ENCODE measurements around the gene SELE. TPM values are rescaled to one million over a fixed set of nuclear protein-coding genes. Genes with fewer than 3 reads are reported as not detected.
"Not testable (repeated sequence)": the region's sequence is repeated elsewhere in the genome, so short reads cannot be mapped to it uniquely, and the experiment has no call there.

The SELE gene
- polyA plus RNA-seq, 1 donor, result 1.3 TPM

GRCh38 chr1:169723763-169724162 lies 10.1 kb downstream of the SELE start:
- no peak for DNase-seq

GRCh38 chr1:169722779-169723178 lies 11.1 kb downstream of the SELE start:
- DNase-seq, result no peak

DNA sequence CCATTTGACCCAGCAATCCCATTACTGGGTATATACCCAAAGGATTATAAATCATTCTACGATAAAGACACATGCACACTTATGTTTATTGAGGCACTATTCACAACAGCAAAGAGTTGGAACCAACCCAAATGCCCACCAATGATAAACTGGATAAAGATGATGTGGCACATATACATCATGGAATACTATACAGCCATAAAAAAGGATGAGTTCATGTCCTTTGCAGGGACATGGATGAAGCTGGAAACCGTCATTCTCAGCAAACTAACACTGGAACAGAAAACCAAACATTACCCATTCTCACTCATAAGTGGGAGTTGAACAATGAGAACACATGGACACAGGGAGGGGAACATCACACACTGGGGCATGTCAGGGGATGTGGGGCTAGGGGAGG lies 18.8 kb downstream of the SELE start:
- not testable (repeated sequence) for DNase-seq

DNA sequence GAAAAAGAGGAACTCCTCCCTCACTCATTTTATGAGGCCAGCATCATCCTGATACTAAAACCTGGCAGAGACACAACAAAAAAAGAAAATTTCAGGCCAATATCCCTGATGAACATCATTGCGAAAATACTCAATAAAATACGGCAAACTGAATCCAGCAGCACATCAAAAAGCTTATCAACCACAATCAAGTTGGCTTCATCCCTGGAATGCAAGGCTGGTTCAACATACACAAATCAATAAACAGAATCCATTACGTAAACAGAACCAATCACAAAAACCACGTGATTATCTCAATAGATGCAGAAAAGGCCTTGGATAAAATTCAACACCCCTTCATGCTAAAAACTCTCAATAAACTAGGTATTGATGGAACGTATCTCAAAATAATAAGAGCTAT lies 20.8 kb downstream of the SELE start:
- not testable (repeated sequence) for DNase-seq

DNA sequence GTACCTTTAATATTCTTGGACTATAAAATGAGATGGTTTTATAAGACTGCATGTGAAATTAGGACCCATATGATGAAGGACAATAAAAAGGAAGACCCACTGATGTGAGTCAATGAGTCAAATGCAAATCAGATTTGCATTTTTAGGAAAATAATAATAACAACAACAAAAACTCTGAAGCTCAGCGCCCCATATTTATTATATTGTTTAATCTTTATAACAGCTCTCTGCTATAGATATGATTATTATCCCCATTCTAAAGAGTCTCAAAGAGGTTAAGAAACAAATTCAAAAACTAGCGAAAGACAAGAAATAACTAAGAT lies 21.6 kb downstream of the SELE start:
- DNase-seq, result no peak

- peak; percentile 47 for DNase-seq
These were observed 22.2 kb downstream of the SELE start, which contains the start of gene SELL for GRCh38 chr1:169711469-169712308. SELL (minus strand) TSS chr1:169711620; CDS start chr1:169711498, 122 bp downstream.

- DNase-seq, result no peak
These were observed 25.2 kb downstream of the SELE start for GRCh38 chr1:169708647-169709046.

GRCh38 chr1:169707912-169708604 lies 25.8 kb downstream of the SELE start:
- no peak for DNase-seq

- DNase-seq, result no peak
These were observed 29.1 kb downstream of the SELE start for GRCh38 chr1:169704797-169705196.

DNA sequence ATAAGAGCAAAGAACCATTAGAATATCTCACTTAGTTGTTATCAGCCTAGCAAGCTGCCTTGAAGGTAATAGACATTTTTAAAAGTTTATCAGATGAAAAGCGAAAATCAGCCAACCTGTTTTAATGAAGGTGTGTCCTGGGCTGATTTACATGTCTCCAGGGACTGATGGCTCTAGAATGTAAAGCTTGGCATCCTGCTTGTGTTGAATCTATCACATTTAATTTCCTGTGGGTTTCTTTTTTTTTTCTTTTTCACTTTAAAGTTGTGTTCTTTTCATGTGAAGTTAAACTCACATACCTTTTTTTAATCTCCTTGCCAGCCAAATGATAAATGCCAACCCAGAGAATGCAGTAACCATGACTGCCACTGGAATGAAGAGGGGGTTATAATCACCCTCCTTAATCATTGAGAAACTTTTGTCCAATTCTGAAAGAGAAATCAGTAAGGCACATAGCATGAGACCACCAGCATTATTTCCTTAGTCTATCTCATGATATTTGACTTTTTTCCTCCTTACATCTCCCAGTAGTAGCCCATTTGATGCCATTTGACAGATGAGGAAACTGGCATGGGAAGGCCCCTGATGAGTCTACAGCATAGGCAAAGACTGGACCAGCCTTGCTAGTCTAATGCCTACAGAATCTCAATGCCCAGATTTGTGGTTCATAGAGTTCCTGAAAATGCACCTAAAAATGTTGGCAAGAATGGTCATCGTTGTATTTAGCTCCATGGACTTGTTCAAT lies 32.4 kb downstream of the SELE start:
- DNase-seq, result no peak

GRCh38 chr1:169699707-169700106 lies 34.2 kb downstream of the SELE start:
- DNase-seq, result no peak

DNA sequence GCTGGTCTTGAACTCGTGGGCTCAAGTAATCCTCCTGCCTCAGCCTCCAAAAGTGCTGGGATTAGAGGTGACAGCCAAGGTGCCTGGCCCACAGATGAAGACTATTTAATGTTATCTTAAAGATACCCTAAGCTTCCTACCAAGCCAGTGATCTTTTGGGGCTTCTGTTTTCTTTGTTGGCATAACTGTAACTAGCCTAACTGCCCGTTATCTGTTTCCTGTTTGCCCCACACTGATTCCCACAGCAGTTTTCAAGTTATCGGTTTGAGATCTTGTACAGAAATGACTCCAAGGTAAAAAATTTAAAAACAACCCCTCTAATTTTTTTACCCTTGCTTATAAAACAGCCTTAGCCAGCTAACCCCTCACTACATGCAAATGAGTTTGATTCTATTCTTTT lies 34.9 kb downstream of the SELE start:
- no peak for DNase-seq

DNA sequence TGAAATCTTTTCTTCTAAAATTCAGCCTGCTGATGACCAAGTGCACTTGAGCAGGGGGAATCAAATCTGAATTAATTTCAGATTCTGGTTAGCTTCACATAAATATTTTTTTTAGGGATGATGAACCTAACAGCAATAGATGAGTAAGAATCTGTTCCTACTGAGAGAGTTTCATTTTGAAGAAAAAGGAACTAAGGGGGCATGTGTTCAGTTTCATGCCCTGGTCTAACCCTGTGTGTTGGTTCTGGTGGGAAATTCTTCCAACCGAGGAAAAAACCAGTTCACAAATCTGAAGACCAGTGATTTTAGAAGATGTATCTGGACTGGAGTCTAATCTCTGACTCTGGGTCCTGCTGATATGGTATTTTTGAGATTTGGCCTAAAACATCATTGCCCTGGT lies 36.1 kb downstream of the SELE start:
- no peak for DNase-seq

GRCh38 chr1:169696273-169697100 lies 37.4 kb downstream of the SELE start:
- no peak for DNase-seq

GRCh38 chr1:169694304-169695075 lies 39.4 kb downstream of the SELE start:
- DNase-seq, result no peak

DNA sequence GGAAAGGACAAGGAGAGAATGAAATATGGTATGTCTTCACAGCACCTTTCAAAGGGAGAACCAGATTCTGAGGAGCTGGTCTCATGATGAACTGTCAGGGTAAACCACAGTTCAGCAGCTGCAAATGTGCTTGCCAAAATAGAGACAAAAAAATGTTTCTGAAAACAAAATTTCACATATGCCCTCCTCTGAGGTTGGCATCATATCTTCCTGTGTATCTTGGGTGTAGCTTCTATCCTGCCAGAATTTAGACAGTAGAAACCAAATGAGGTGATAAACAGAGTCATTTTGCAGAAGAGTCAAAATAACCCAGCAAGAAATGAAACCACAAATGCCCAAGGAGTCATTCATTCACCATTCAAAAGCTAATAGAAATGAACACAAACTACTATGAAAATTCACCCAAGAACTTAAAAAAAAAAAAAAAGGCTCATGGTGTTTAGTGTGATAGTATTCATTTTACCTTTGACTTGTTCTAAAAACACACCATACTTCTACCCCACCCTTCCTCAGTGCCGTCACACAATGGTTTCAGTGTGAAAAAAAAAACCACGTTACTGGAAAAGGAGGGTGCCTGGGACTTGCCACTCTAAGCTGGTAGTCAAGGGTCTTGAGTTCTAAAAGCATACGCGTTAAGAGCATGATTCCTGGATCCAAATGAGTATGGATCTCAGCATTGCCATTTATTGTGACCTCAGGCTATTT lies 41.0 kb downstream of the SELE start:
- DNase-seq, result no peak

DNA sequence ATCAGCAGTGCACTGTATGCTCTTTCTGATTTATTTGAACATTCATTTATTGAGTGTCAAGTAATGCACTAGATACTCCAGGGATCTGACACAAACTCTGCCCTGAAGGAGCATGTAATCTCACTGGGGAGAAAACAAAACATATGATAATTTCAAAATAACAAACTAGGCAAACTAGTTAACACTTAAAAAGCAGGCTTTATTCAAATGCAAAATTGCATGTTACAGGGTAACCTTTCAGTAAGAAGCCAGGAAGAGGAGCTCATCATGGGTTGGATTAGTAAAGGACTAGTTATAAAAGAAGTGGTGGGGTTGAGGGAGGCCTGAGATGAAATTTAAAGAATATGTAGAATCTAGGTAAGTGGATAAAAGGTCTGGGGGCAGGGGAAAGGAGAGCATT lies 43.4 kb downstream of the SELE start:
- DNase-seq, result no peak

- DNase-seq, result no peak
These were observed 44.5 kb downstream of the SELE start for GRCh38 chr1:169689395-169689794.

DNA sequence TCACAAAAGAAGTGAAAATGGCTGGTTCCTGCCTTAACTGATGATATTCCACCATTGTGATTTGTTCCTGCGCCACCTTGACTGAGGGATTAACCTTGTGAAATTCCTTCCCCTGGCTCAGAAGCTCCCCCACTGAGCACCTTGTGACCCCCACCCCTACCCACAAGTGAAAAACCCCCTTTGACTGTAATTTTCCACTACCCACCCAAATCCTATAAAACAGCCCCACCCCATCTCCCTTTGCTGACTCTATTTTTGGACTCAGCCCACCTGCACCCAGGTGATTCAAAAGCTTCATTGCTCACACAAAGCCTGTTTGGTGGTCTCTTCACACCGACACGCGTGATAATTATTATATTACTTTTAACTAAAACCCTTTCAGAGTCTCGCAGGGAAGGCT lies 45.5 kb downstream of the SELE start:
- not testable (repeated sequence) for DNase-seq

DNA sequence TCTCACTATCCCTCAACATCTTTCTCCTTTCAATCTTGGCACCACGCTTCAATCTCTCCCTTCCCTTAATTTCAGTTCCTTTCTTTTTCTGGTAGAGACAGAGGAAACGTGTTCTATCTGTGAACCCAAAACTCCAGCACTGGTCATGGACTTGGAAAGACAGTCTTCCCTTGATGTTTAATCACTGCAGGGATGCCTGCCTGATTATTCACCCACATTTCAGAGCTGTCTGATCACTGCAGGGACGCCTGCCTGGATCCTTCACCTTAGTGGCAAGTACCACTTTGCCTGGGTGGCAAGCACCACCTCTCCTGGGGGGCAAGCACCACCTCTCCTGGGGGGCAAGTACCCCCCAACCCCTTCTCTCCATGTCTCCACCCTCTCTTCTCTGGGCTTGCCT lies 50.2 kb downstream of the SELE start:
- no peak for DNase-seq

DNA sequence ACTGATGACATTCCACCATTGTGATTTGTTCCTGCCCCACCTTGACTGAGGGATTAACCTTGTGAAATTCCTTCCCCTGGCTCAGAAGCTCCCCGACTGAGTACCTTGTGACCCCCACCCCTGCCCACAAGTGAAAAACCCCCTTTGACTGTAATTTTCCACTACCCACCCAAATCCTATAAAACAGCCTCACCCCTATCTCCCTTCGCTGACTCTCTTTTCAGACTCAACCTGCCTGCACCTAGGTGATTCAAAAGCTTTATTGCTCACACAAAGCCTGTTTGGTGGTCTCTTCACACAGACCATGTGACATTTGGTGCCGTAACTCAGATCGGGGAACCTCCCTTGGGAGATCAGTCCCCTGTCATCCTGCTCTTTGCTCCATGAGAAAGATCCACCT lies 50.7 kb downstream of the SELE start:
- DNase-seq, result not testable (repeated sequence)
